Measurements from ENCODE around the gene OST4.

Gene OST4

GRCh38 chr2:27109083-27109482, 37.6 kb upstream of the OST4 start:
- in situ Hi-C loops (cut with HindIII; ENCODE audit: low sequenced_read_pairs) = loop anchor here (25.0 kb wide), 1 partner anchor 153 kb away; the partner anchor contains the start of gene SLC30A3
- DNase-seq (ENCODE audit: low read depth, low spot score) = no peak
- no peak for TF ChIP-seq CTCF (IDR thresholded peaks at IDR 0.05; ENCODE audit: low read depth, low read length)
- H3K4me3 ChIP-seq (ENCODE audit: low read depth, low read length) = no peak overlapping the region

DNA sequence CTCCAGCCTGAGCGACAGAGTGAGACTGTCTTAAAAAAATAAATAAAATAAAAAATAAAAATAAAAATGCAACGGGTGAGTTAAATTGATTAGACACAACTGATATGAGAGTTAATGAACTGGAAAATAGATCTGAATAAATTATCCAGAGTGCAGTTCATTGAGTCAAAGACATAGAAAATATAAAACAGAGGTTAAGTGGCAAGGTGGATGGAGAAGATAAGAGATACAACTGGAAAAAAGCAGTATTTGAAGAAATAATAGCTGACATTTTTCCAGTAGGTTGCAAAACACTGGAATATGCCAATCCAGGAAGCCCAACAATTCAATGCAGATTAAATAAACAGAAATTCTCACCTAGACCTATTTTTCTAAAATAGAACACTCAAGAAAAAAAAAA, 36.8 kb upstream of the OST4 start:
- H3K4me3 ChIP-seq (ENCODE audit: low read depth, low read length) = no peak overlapping the region
- in situ Hi-C loops (cut with HindIII; ENCODE audit: low sequenced_read_pairs) = loop anchor here (25.0 kb wide), 1 partner anchor 154 kb away; the partner anchor contains the start of gene SLC30A3
- TF ChIP-seq CTCF (IDR thresholded peaks at IDR 0.05; ENCODE audit: low read depth, low read length) = no peak
- DNase-seq (ENCODE audit: low read depth, low spot score) = no peak

DNA sequence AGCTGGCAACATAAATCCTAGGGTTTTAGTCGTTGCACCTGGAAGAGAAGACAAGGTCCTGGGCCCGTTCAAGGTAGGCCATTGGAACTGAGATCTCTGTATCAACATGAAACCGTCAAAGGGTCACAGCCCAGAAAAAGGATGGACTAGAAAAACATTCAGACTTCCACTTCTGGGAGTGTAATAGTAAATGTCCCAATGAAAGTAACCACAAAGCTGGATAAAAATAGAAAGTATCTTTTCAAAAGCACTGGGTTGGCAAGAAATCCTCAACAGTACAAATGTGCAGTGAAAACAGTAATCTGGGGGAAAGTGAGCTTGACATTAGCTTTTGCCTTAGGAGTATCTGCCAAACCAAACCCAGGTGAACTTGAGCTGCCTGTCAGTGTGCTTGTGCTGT, 34.5 kb upstream of the OST4 start:
- no peak overlapping the region for H3K4me3 ChIP-seq (ENCODE audit: low read depth, low read length)
- DNase-seq (ENCODE audit: low read depth, low spot score) = no peak
- no peak for TF ChIP-seq CTCF (IDR thresholded peaks at IDR 0.05; ENCODE audit: low read depth, low read length)
- in situ Hi-C loops (cut with HindIII; ENCODE audit: low sequenced_read_pairs) = loop anchor here (25.0 kb wide), 1 partner anchor 156 kb away; the partner anchor contains the start of gene SLC30A3

DNA sequence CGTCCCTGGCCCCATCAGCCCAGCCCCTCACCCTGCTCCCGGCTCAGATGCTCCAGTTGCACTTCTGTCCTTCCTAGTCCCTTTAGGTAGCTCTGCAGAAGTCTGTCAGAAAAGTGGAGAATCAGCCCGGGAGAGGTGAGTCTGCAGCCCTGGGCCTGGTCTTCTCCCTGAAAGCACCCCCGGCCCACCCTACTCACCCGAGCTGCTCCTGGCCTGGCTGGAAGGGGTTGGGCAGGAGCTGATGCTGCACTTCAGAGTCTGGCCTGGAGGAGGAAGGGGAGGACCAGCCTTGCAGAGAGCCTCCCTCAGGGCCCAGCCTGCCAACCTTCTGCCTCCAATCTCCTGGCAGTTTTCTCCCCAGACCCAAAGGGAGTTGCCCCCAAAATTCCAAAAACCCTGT, 30.9 kb upstream of the OST4 start:
- DNase-seq (ENCODE audit: low read depth, low spot score) = no peak
- H3K4me3 ChIP-seq (ENCODE audit: low read depth, low read length) = no peak overlapping the region
- no peak for TF ChIP-seq CTCF (IDR thresholded peaks at IDR 0.05; ENCODE audit: low read depth, low read length)
- in situ Hi-C loops (cut with HindIII; ENCODE audit: low sequenced_read_pairs) = loop anchor here (25.0 kb wide), 1 partner anchor 160 kb away; the partner anchor contains the start of gene SLC30A3

GRCh38 chr2:27100036-27100435, 28.6 kb upstream of the OST4 start:
- in situ Hi-C loops (cut with HindIII; ENCODE audit: low sequenced_read_pairs) = loop anchor here (25.0 kb wide), 1 partner anchor 162 kb away; the partner anchor contains the start of gene SLC30A3
- DNase-seq (ENCODE audit: low read depth, low spot score) = no peak
- H3K4me3 ChIP-seq (ENCODE audit: low read depth, low read length) = no peak overlapping the region
- TF ChIP-seq CTCF (IDR thresholded peaks at IDR 0.05; ENCODE audit: low read depth, low read length) = no peak

GRCh38 chr2:27099334-27099955, 28.0 kb upstream of the OST4 start:
- no peak for DNase-seq (ENCODE audit: low read depth, low spot score)
- H3K4me3 ChIP-seq (ENCODE audit: low read depth, low read length) = no peak overlapping the region
- no peak for TF ChIP-seq CTCF (IDR thresholded peaks at IDR 0.05; ENCODE audit: low read depth, low read length)
- in situ Hi-C loops (cut with HindIII; ENCODE audit: low sequenced_read_pairs) = no loop called here
